ENCODE measurements around the gene CBLC. TPM values are rescaled to one million over a fixed set of nuclear protein-coding genes. Genes with fewer than 3 reads are reported as not detected.

Gene CBLC
- total and polyA plus RNA-seq, 7 donors, result 46.8 to 64.5 (median 58.0) TPM; not detected in 4

DNA sequence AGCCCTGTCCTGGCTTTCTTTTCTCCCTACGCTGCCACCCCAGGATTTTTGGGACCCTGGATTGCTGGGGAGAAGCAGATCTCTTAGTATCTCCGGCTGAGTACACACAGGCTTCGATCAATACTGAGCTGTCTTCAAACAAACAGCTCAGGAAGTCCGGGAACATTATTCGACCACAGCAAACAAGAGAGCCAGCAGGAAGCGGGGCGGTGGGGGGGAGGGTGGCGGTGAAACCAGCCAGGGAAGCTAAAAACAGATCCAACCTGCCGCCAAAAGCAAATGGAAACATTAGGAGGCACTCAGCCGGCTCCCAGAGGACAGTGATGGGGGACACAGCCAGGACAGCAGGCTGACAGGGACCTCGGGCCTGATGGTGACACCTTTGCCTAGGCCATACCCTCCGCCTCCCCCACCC, 19.0 kb downstream of the CBLC start:
- DNase-seq, result no peak
- H3K9me3 ChIP-seq, result no peaks in the 10 kb centered on the region
- peak overlapping the region in 1 of 4 donors; percentile 51 for H3K27ac ChIP-seq
- intact Hi-C loops (cut with DNase I), result no loop called here
- no peaks in the 10 kb centered on the region for H3K4me1 ChIP-seq
- 43 to 75% methylated on average over 12 of the region's 12 CpGs for WGBS, 2 donors
- no peak overlapping the region for H3K4me3 ChIP-seq
- H3K36me3 ChIP-seq, result no peaks in the 10 kb centered on the region
- H3K27me3 ChIP-seq, result no peaks in the 10 kb centered on the region
- no peak for TF ChIP-seq EP300 (IDR thresholded peaks at IDR 0.05)
- TF ChIP-seq POLR2A (IDR thresholded peaks at IDR 0.05), result no peak
- TF ChIP-seq, protein P1, sequence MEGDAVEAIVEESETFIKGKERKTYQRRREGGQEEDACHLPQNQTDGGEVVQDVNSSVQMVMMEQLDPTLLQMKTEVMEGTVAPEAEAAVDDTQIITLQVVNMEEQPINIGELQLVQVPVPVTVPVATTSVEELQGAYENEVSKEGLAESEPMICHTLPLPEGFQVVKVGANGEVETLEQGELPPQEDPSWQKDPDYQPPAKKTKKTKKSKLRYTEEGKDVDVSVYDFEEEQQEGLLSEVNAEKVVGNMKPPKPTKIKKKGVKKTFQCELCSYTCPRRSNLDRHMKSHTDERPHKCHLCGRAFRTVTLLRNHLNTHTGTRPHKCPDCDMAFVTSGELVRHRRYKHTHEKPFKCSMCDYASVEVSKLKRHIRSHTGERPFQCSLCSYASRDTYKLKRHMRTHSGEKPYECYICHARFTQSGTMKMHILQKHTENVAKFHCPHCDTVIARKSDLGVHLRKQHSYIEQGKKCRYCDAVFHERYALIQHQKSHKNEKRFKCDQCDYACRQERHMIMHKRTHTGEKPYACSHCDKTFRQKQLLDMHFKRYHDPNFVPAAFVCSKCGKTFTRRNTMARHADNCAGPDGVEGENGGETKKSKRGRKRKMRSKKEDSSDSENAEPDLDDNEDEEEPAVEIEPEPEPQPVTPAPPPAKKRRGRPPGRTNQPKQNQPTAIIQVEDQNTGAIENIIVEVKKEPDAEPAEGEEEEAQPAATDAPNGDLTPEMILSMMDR (IDR thresholded peaks at IDR 0.05), result no peak
- TF ChIP-seq POLR2AphosphoS5 (IDR thresholded peaks at IDR 0.05), result no peak

DNA sequence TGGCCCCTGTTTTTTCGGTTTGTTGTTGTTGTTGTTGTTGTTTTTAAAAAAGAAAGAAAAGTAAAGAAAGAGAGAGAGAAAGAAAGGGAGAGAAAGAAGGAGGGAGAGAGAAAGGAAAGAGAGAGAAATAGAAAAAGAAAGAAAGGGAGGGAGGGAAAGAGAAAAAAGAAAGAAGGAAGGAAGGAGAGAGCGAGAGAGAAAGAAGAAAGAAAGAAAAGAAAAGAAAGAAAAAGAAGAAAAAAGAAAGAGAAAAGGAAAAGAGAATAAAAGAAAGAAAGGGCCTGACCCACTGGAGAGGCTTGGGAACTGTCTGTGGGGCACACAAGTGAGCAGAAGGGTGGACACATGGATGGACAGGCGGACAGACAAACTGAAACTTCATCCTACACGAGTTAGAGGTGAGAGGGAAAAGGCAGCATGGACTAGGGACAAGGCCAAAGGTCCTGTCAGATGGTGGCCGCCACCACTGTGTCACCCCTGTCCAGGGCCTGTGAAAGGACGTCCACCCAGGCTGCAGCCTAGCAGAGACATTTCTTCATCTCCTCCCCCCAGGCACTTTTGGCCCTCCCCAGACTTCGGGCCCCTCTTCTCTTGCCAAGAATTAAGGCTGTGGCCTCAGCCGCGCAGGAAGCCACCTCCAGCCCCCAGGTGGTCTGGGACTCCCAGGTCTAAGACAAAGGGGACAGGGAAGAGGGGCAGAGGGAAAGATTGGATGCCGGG, 22.1 kb downstream of the CBLC start:
- Histone ChIP-seq H3K27ac (no peak overlapping the region), H3K4me1 (no peaks in the 10 kb centered on the region), H3K36me3 (no peaks in the 10 kb centered on the region), H3K4me3 (no peak overlapping the region), H3K9me3 (no peaks in the 10 kb centered on the region), H3K27me3 (no peaks in the 10 kb centered on the region)
- TF ChIP-seq POLR2A (IDR thresholded peaks at IDR 0.05) (no peak), EP300 (IDR thresholded peaks at IDR 0.05) (no peak), POLR2AphosphoS5 (IDR thresholded peaks at IDR 0.05) (no peak)
- TF ChIP-seq, protein P1 (IDR thresholded peaks at IDR 0.05), result no peak
- 72 to 85% methylated on average over 10 of the region's 10 CpGs for WGBS, 2 donors
- DNase-seq, result no peak
- intact Hi-C loops (cut with DNase I), result loop anchor here (1.0 kb wide), 1 partner anchor 45 kb away; no protein-coding TSS in a partner anchor

DNA sequence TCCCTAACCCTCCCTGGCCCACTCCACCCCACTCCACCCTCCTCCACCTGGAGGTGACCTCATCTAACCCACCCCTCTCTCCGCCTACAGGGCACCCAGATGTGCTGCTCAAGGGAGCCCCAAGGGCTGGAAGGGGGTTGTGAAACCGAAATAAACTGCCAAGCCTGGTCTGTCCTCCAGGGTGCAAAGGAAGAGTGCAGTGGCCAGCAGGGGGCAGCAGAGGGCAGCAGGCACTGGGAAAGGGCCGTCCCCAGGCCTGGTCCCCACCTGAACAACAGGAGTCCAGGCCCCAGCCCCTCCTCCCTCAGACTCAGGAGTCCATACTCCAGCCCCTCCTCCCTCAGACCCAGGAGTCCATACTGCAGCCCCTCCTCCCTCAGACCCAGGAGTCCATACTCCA, 22.8 kb downstream of the CBLC start:
- peak; percentile 91 for DNase-seq
- Histone ChIP-seq H3K4me3 (no peak overlapping the region), H3K4me1 (no peaks in the 10 kb centered on the region), H3K27ac (no peak overlapping the region), H3K36me3 (no peaks in the 10 kb centered on the region), H3K9me3 (no peaks in the 10 kb centered on the region), H3K27me3 (no peaks in the 10 kb centered on the region)
- intact Hi-C loops (cut with DNase I), result loop anchor here (1.0 kb wide), 1 partner anchor 44 kb away; no protein-coding TSS in a partner anchor
- TF ChIP-seq POLR2A (IDR thresholded peaks at IDR 0.05) (no peak), EP300 (IDR thresholded peaks at IDR 0.05) (no peak), POLR2AphosphoS5 (IDR thresholded peaks at IDR 0.05) (no peak)
- TF ChIP-seq, protein P1 (IDR thresholded peaks at IDR 0.05), result peak; percentile 91 to 97 (median 94)
- WGBS, 2 donors, result 3% methylated on average over 3 of the region's 3 CpGs

DNA sequence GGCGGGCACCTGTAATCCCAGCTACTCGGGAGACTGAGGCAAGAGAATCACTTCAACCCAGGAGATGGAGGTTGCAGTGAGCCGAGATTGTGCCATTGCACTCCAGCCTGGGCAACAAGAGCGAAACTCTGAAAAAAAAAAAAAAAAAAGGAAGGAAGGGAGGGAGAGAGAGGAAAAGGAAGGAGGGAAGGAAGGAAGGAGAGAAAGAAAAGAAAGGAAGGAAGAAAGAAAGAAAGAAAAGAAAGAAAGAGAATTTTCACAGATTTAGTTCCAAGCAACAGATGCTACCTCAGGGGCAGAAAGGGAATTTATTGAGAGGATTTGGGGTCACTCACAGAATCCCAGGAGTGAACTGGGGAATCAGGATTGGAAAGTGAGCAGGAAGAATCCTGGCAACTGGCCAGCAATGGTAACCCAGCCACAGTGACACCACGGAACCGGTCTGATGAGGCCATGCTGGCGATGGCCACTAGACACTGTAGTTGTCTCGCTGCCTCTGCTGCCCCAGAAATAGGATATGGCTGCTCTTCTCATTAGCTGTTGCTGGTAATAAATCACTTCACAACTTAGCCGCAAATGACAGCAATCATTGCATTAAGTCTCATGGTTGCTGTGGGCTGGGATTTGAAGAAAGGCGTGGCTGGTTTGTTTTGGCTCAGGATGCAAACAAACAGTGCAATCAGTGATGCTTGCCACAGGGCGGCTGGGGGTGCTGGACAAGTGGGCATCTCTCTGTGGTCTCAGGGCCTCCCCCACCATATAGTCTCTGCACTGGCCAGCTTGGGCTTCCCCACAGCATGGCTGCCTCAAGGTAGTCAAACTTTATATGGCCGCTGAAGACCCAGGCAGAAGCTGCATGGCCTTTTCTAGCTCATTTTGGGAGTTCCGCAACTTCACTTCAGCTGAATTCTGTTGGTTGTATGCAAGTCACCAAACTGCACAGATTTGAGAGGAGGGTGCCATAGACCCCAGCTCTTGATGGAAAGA, 26.0 kb downstream of the CBLC start:
- peaks cover 0 to 9% (median 8%) of the 10 kb centered on the region in 4 donors for H3K4me1 ChIP-seq
- no peaks in the 10 kb centered on the region for H3K9me3 ChIP-seq
- H3K4me3 ChIP-seq, result no peak overlapping the region
- no peak overlapping the region for H3K27ac ChIP-seq
- H3K36me3 ChIP-seq, result no peaks in the 10 kb centered on the region
- WGBS, 2 donors, result 92% methylated on average over 13 of the region's 13 CpGs
- intact Hi-C loops (cut with DNase I), result no loop called here
- no peak for DNase-seq
- no peak for TF ChIP-seq POLR2A (IDR thresholded peaks at IDR 0.05)
- TF ChIP-seq, protein P1 (IDR thresholded peaks at IDR 0.05), result no peak
- no peak for TF ChIP-seq POLR2AphosphoS5 (IDR thresholded peaks at IDR 0.05)
- TF ChIP-seq EP300 (IDR thresholded peaks at IDR 0.05), result no peak
- H3K27me3 ChIP-seq, result no peaks in the 10 kb centered on the region
